SU-DHL-6 (cell line): ENCODE results near the gene BCAS4.

ENCODE experiments used
- H2AFZ ChIP-seq: fragments of 200-600 bp; sonication (generic); 2 replicates; pipeline ENCODE4 v1.6.1; 2014; ENCODE audit warnings: low read depth, mild to moderate bottlenecking, moderate library complexity, mixed read lengths, antibody characterized with exemption, low read length; ENCODE audit not compliant: severe bottlenecking
- H3F3A ChIP-seq: fragments of 200-600 bp; shearing (Covaris generic); 2 replicates; pipeline ENCODE4 v1.6.0; 2016; ENCODE audit warnings: antibody characterized with exemption, mild to moderate bottlenecking; ENCODE audit not compliant: insufficient read depth
- H3K27ac ChIP-seq: fragments of 200-600 bp; sonication (generic); 2 replicates; pipeline ENCODE4 v1.5.1; 2016; ENCODE audit warnings: low read depth, mild to moderate bottlenecking, low read length, moderate library complexity, mixed read lengths
- H3K27me3 ChIP-seq: fragments of 200-600 bp; sonication (generic), shearing (Covaris generic); 2 replicates; pipeline ENCODE4 v1.6.0; 2014; ENCODE audit warnings: mild to moderate bottlenecking, low read length
- H3K36me3 ChIP-seq: fragments of 200-600 bp; sonication (generic); 2 replicates; pipeline ENCODE4 v1.6.1; 2014; ENCODE audit warnings: mild to moderate bottlenecking, low read length, mixed read lengths
- H3K4me2 ChIP-seq: fragments of 300-600, 200-600 bp; shearing (Covaris generic), sonication (generic); 2 replicates; pipeline ENCODE4 v1.6.0; 2014; ENCODE audit warnings: low read length, low read depth, mild to moderate bottlenecking; ENCODE audit not compliant: poor library complexity, severe bottlenecking
- H3K4me3 ChIP-seq: fragments of 200-600 bp; sonication (generic); 2 replicates; pipeline ENCODE4 v1.5.1; 2014; ENCODE audit warnings: antibody characterized with exemption, low read length, mild to moderate bottlenecking, mixed read lengths; ENCODE audit not compliant: insufficient read depth, poor library complexity, severe bottlenecking
- H3K79me2 ChIP-seq: fragments of 200-600 bp; sonication (generic); 2 replicates; pipeline ENCODE4 v1.6.1; 2014; ENCODE audit warnings: mild to moderate bottlenecking, low read length, moderate library complexity; ENCODE audit not compliant: insufficient read depth
- H3K9ac ChIP-seq: fragments of 200-600 bp; sonication (generic); 2 replicates; pipeline ENCODE4 v1.7.0; 2014; ENCODE audit warnings: mild to moderate bottlenecking, low read length
- H3K9me2 ChIP-seq: fragments of 200-600 bp; sonication (generic); replicated peaks from 2 replicates; pipeline ENCODE4 v1.6.1; 2014; ENCODE audit warnings: low read length; ENCODE audit not compliant: insufficient read depth
- H3K9me3 ChIP-seq: fragments of 200-600 bp; sonication (generic); 2 replicates; pipeline ENCODE4 v1.6.1; 2014; ENCODE audit warnings: low read length, mixed read lengths; ENCODE audit not compliant: insufficient read depth
- H4K20me1 ChIP-seq: fragments of 200-600 bp; sonication (generic); 2 replicates; pipeline ENCODE4 v1.6.1; 2014; ENCODE audit warnings: low read depth, mild to moderate bottlenecking, antibody characterized with exemption, low read length, moderate library complexity, mixed read lengths
- CTCF ChIP-seq: fragments of 200-600 bp; sonication (generic); IDR thresholded peaks from one replicate; pipeline ENCODE4 v1.5.1; 2017; ENCODE audit warnings: antibody characterized with exemption, mild to moderate bottlenecking, low read length, moderate library complexity; ENCODE audit not compliant: insufficient read depth, poor library complexity, severe bottlenecking
- EZH2phosphoT487 ChIP-seq: fragments of 200-600 bp; sonication (generic), shearing (Covaris generic); conservative IDR thresholded peaks from 2 replicates; pipeline ENCODE4 v1.6.1; 2018; ENCODE audit warnings: mild to moderate bottlenecking, antibody characterized with exemption, low read length, moderate library complexity, mixed read lengths

Gene BCAS4

GRCh38 chr20:50898475-50898874 lies 103.6 kb downstream of the BCAS4 start:
- H3K27ac ChIP-seq, result peak overlapping the region; percentile 19
- TF ChIP-seq CTCF, result no peak
- no peak for TF ChIP-seq EZH2phosphoT487
- H3K79me2 ChIP-seq, result peaks cover 39% of the 10 kb centered on the region
- no peak overlapping the region for H2AFZ ChIP-seq
- H3K9me3 ChIP-seq, result no peaks in the 10 kb centered on the region
- no peak overlapping the region for H3K4me2 ChIP-seq
- H4K20me1 ChIP-seq, result peaks cover 23% of the 10 kb centered on the region
- no peak overlapping the region for H3K9ac ChIP-seq
- no peaks in the 10 kb centered on the region for H3K9me2 ChIP-seq
- H3K27me3 ChIP-seq, result no peaks in the 10 kb centered on the region
- H3K36me3 ChIP-seq, result peaks cover 70% of the 10 kb centered on the region
- peaks cover 48% of the 10 kb centered on the region for H3F3A ChIP-seq
- H3K4me3 ChIP-seq, result no peak overlapping the region

DNA sequence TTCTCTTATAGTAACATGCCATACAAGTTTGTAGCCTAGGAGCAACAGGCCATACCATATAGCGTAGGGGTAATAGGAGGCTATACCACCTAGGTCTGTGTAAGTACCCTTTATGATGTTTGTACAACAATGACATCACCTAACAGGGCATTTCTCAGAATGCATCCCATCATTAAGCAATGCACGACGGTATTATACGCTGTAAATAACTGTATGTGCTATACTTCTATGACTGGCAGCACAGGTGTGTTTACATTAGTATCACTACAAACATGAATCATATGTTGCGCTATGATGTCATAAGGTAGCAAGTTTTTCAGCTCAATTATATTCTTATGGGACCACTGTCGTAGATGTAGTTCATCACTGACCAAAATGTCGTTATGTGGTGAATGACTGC lies 105.4 kb downstream of the BCAS4 start:
- Histone ChIP-seq H3K4me2 (no peak overlapping the region), H3K4me3 (no peak overlapping the region), H3K27me3 (no peaks in the 10 kb centered on the region), H3K36me3 (peaks cover 62% of the 10 kb centered on the region), H3K27ac (no peak overlapping the region), H3K9me2 (no peaks in the 10 kb centered on the region), H2AFZ (no peak overlapping the region), H3F3A (peaks cover 47% of the 10 kb centered on the region; the same call in 1 of the 2 replicates), H3K9me3 (no peaks in the 10 kb centered on the region), H4K20me1 (peaks cover 29% of the 10 kb centered on the region), H3K9ac (no peak overlapping the region), H3K79me2 (peaks cover 55% of the 10 kb centered on the region)
- TF ChIP-seq CTCF (no peak), EZH2phosphoT487 (no peak)

GRCh38 chr20:50901301-50901700 lies 106.4 kb downstream of the BCAS4 start:
- Histone ChIP-seq H3K36me3 (peaks cover 62% of the 10 kb centered on the region), H3K9ac (no peak overlapping the region), H3K79me2 (peaks cover 65% of the 10 kb centered on the region), H3F3A (peaks cover 52% of the 10 kb centered on the region; the same call in 1 of the 2 replicates), H4K20me1 (peaks cover 35% of the 10 kb centered on the region), H3K27me3 (no peaks in the 10 kb centered on the region), H2AFZ (no peak overlapping the region), H3K9me2 (no peaks in the 10 kb centered on the region), H3K4me3 (no peak overlapping the region), H3K27ac (no peak overlapping the region), H3K9me3 (no peaks in the 10 kb centered on the region), H3K4me2 (no peak overlapping the region)
- TF ChIP-seq CTCF (no peak), EZH2phosphoT487 (no peak)
